A549 (cell line): Measurements from ENCODE around the gene CEP164. TPM values are rescaled to one million over a fixed set of nuclear protein-coding genes. Genes with fewer than 3 reads are reported as not detected.

Experiments used
- ATAC-seq, 2 experiments: fragments of 200-7000 bp in 1 of 2; fragments of >200 bp in 1 of 2; cut with Nextera tagmentation in 1 of 2; cut with Tn5 transposase in 1 of 2; 3 replicates each; pipeline versions ENCODE4 v1.8.0 to v1.9.1; 2018 to 2020; ENCODE audit warnings: mild to moderate bottlenecking in 1 of 2, moderate library complexity in 1 of 2
- CTCF ChIA-PET: fragments of 300-600 bp; sonication (Branson Sonifier 250); formaldehyde crosslinking; extraction: SDS; loops from one replicate; lab custom pipeline; 2021; ENCODE audit warnings: antibody characterized with exemption, inconsistent platforms; lab: Yijun Ruan, JAX
- POLR2A ChIA-PET: fragments of 350-600 bp; formaldehyde crosslinking; extraction: SDS; loops from one replicate; lab custom pipeline; 2021; ENCODE audit warnings: antibody characterized with exemption, inconsistent platforms; lab: Yijun Ruan, JAX
- DNase-seq, 2 experiments: peaks; one replicate each; pipeline versions ENCODE4 v3.0.0 to v3.0.0-alpha.2; 2011 to 2016; ENCODE audit warnings: low read depth in 1 of 2, low spot score in 1 of 2
- FAIRE-seq: peaks from 2 replicates; lab custom pipeline; 2011; peaks lifted over from hg19 to GRCh38; lab: Jason Lieb, UNC
- H3K27ac ChIP-seq, 2 experiments: fragments of >200 bp; sonication (Bioruptor Twin); formaldehyde crosslinking; 3 replicates each; pipeline ENCODE4 v1.5.1; 2016 to 2017
- H3K4me1 ChIP-seq: fragments of >200 bp; sonication (Bioruptor Twin); formaldehyde crosslinking; 3 replicates; pipeline ENCODE4 v1.6.1; 2016
- H3K4me2 ChIP-seq: fragments of >200 bp; sonication (Bioruptor Twin); formaldehyde crosslinking; 3 replicates; pipeline ENCODE4 v1.6.1; 2016
- H3K4me3 ChIP-seq: fragments of >200 bp; sonication (Bioruptor Twin); formaldehyde crosslinking; 3 replicates; pipeline ENCODE4 v1.5.1; 2016
- H3K9me3 ChIP-seq: fragments of >200 bp; sonication (Bioruptor Twin); formaldehyde crosslinking; 3 replicates; pipeline ENCODE4 v1.6.1; 2016
- ATOH8 ChIP-seq: fragments of 250-450 bp; sonication (Bioruptor Pico); IDR thresholded peaks from 2 replicates; pipeline ENCODE4 v1.5.0; 2020; ENCODE audit warnings: low read depth, mild to moderate bottlenecking, moderate library complexity
- BCL3 ChIP-seq: fragments of >200 bp; sonication (Bioruptor Twin); formaldehyde crosslinking; IDR thresholded peaks from 3 replicates; pipeline ENCODE4 v1.6.1; 2016
- E2F6 ChIP-seq: IDR thresholded peaks from 2 replicates; pipeline ENCODE4 v1.6.1; 2012; ENCODE audit warnings: low read depth, borderline replicate concordance
- EHMT2 ChIP-seq: fragments of 200-600 bp; sonication (generic); IDR thresholded peaks from 2 replicates; pipeline ENCODE4 v1.6.1; 2016; ENCODE audit warnings: antibody characterized with exemption, low read depth, mild to moderate bottlenecking, moderate library complexity
- ELK1 ChIP-seq: fragments of 150-350 bp; IDR thresholded peaks from 2 replicates; pipeline ENCODE4 v1.6.1; 2014; ENCODE audit warnings: low read depth, mild to moderate bottlenecking, low read length
- EP300 ChIP-seq, 2 experiments: fragments of >200 bp; sonication (Bioruptor Twin); formaldehyde crosslinking; IDR thresholded peaks; 2 replicates in 1 of 2; 3 replicates in 1 of 2; pipeline ENCODE4 v1.6.1; 2016 to 2017
- FOSL2 ChIP-seq, 2 experiments: fragments of 450-650 bp in 1 of 2; fragments of >200 bp in 1 of 2; sonication (Bioruptor Twin) in 1 of 2; formaldehyde crosslinking; IDR thresholded peaks; 2 replicates each; pipeline versions ENCODE4 v1.5.0 to v1.6.1; 2016 to 2020; ENCODE audit warnings: mild to moderate bottlenecking in 1 of 2, moderate library complexity in 1 of 2
- FOXS1 ChIP-seq: fragments of 250-450 bp; sonication (Bioruptor Pico); IDR thresholded peaks from 2 replicates; pipeline ENCODE4 v1.5.0; 2020; ENCODE audit warnings: mild to moderate bottlenecking, moderate library complexity
- GATA3 ChIP-seq: IDR thresholded peaks from 2 replicates; pipeline ENCODE4 v1.6.1; 2012; ENCODE audit warnings: borderline replicate concordance
- HDAC2 ChIP-seq: fragments of 200-600 bp; sonication (generic); IDR thresholded peaks from 2 replicates; pipeline ENCODE4 v1.6.1; 2016
- HES2 ChIP-seq: fragments of >200 bp; sonication (Bioruptor Twin); formaldehyde crosslinking; IDR thresholded peaks from 2 replicates; pipeline ENCODE4 v1.6.1; 2016
- HMGXB4 ChIP-seq: fragments of 250-450 bp; sonication (Bioruptor Pico); IDR thresholded peaks from 2 replicates; pipeline ENCODE4 v1.5.0; 2021; ENCODE audit warnings: mild to moderate bottlenecking, moderate library complexity, borderline replicate concordance
- HOXA7 ChIP-seq: fragments of 250-450 bp; sonication (Bioruptor Pico); IDR thresholded peaks from 2 replicates; pipeline ENCODE4 v1.5.0; 2020; ENCODE audit warnings: mild to moderate bottlenecking, moderate library complexity
- HOXB5 ChIP-seq: fragments of 250-450 bp; sonication (Bioruptor Pico); IDR thresholded peaks from 2 replicates; pipeline ENCODE4 v1.5.0; 2020; ENCODE audit warnings: mild to moderate bottlenecking, moderate library complexity
- JUN ChIP-seq, 2 experiments: fragments of >200 bp; sonication (Bioruptor Twin); formaldehyde crosslinking; IDR thresholded peaks; 2 replicates in 1 of 2; 3 replicates in 1 of 2; pipeline ENCODE4 v1.6.1; 2016 to 2017
- KDM1A ChIP-seq: fragments of 200-600 bp; sonication (generic); IDR thresholded peaks from 2 replicates; pipeline ENCODE4 v1.6.1; 2016; ENCODE audit warnings: low read depth, mild to moderate bottlenecking
- MYC ChIP-seq: IDR thresholded peaks from 2 replicates; pipeline ENCODE4 v1.6.1; 2012; ENCODE audit warnings: mild to moderate bottlenecking, inconsistent platforms, low read length, improper control_type of control experiment, borderline replicate concordance
- PHF8 ChIP-seq: fragments of 200-600 bp; sonication (generic); IDR thresholded peaks from 2 replicates; pipeline ENCODE4 v1.6.1; 2016; ENCODE audit warnings: low read depth, mild to moderate bottlenecking, antibody characterized with exemption, moderate library complexity, borderline replicate concordance
- POLR2AphosphoS2 ChIP-seq: conservative IDR thresholded peaks from 2 replicates; pipeline ENCODE4 v1.6.1; 2012; ENCODE audit warnings: low read length, improper control_type of control experiment, inconsistent platforms
- RAD21 ChIP-seq, 2 experiments: fragments of >200 bp in 1 of 2; sonication (Bioruptor Twin) in 1 of 2; formaldehyde crosslinking in 1 of 2; IDR thresholded peaks in 1 of 2; conservative IDR thresholded peaks in 1 of 2; 2 replicates in 1 of 2; 3 replicates in 1 of 2; pipeline ENCODE4 v1.6.1; 2012 to 2018; ENCODE audit warnings: inconsistent platforms in 1 of 2
- RARB ChIP-seq: fragments of 250-450 bp; sonication (Bioruptor Pico); IDR thresholded peaks from 2 replicates; pipeline ENCODE4 v1.8.0; 2021; ENCODE audit warnings: mild to moderate bottlenecking, moderate library complexity
- RFX5 ChIP-seq: fragments of 450-650 bp; IDR thresholded peaks from 2 replicates; pipeline ENCODE4 v1.7.1; 2014; ENCODE audit warnings: antibody characterized with exemption, mild to moderate bottlenecking, moderate library complexity
- SMC3 ChIP-seq: fragments of >200 bp; sonication (Bioruptor Twin); formaldehyde crosslinking; IDR thresholded peaks from 3 replicates; pipeline ENCODE4 v1.6.1; 2018; ENCODE audit warnings: inconsistent platforms
- ZFP36 ChIP-seq: fragments of 450-650 bp; IDR thresholded peaks from 2 replicates; pipeline ENCODE4 v1.6.1; 2014; ENCODE audit warnings: borderline replicate concordance; ENCODE audit not compliant: partially characterized antibody
- WGBS: methylation state at CpG from one replicate; pipeline ENCODE4 v1.1.6; 2017; ENCODE audit errors: missing lambda C conversion rate; 5-methylcytosine and 5-hydroxymethylcytosine counted together
- polyA plus RNA-seq, 4 experiments: library from polyadenylated mRNA; depleted of rRNA in 3 of 4; stranded (reverse); fragments of >200 nt; fragmentation: RNase III in 1 of 4; extraction: RNeasy Plus Mini Kit Qiagen cat#74134 plus additional on column Dnase treatment in 1 of 4; gene quantifications; 2 replicates in 3 of 4; 3 replicates in 1 of 4; pipeline ENCODE4 v1.2.3, GENCODE V29; 2011 to 2017

Gene CEP164
- polyA plus RNA-seq, 2 of the 4 experiments (the other 2 are of a cell fraction), result 17.4 to 19.6 TPM

GRCh38 chr11:117431436-117431835, 103.8 kb downstream of the CEP164 start:
- no peak overlapping the region for H3K27ac ChIP-seq
- FAIRE-seq, result no peak
- H3K9me3 ChIP-seq, result no peaks in the 10 kb centered on the region
- POLR2A ChIA-PET, result no interaction called here
- no peaks in the 10 kb centered on the region for H3K4me1 ChIP-seq
- TF ChIP-seq FOSL2 (IDR thresholded peaks at IDR 0.05), result no peak
- TF ChIP-seq FOSL2 (CRISPR knock-in tag; IDR thresholded peaks at IDR 0.05), result no peak
- TF ChIP-seq EHMT2, result no peak
- no peak for TF ChIP-seq ZFP36
- TF ChIP-seq HOXA7 (CRISPR knock-in tag), result no peak
- no peak for TF ChIP-seq SMC3
- no peak for TF ChIP-seq ATOH8 (CRISPR knock-in tag)
- TF ChIP-seq RARB (CRISPR knock-in tag), result no peak
- no peak for TF ChIP-seq FOXS1
- TF ChIP-seq HES2, result no peak
- TF ChIP-seq EP300 (IDR thresholded peaks at IDR 0.05), result no peak
- no peak for TF ChIP-seq POLR2AphosphoS2
- no peak for TF ChIP-seq KDM1A
- no peak for TF ChIP-seq HOXB5
- TF ChIP-seq RAD21 (conservative IDR thresholded peaks at IDR 0.05 in 1 of 2, IDR thresholded peaks at IDR 0.05 in 1 of 2), result no peak
- TF ChIP-seq BCL3, result no peak
- TF ChIP-seq PHF8, result no peak
- TF ChIP-seq E2F6, result no peak
- TF ChIP-seq RFX5, result no peak
- no peak for TF ChIP-seq MYC
- TF ChIP-seq HDAC2, result no peak
- H3K4me2 ChIP-seq, result no peak overlapping the region
- no peak for ATAC-seq
- 90% methylated on average over 5 of the region's 7 CpGs for WGBS
- H3K4me3 ChIP-seq, result no peak overlapping the region
- CTCF ChIA-PET, result interaction anchor here (1.3 to 2.8 kb wide), 4 partner anchors 376 to 386 kb away, joined by 4 to 11 read pairs (median 7); no protein-coding TSS in a partner anchor
- no peak for DNase-seq

- Histone ChIP-seq H3K9me3 (no peaks in the 10 kb centered on the region), H3K4me3 (no peak overlapping the region), H3K27ac (no peak overlapping the region), H3K4me2 (no peak overlapping the region), H3K4me1 (no peaks in the 10 kb centered on the region)
- ChIA-PET POLR2A (no interaction called here), CTCF (interaction anchor here (1.7 kb wide), 1 partner anchor 10 kb away, joined by 3 read pairs; no protein-coding TSS in a partner anchor)
- TF ChIP-seq KDM1A (no peak), JUN (IDR thresholded peaks at IDR 0.05) (no peak), RAD21 (conservative IDR thresholded peaks at IDR 0.05 in 1 of 2, IDR thresholded peaks at IDR 0.05 in 1 of 2) (no peak), ELK1 (no peak), GATA3 (no peak), HMGXB4 (CRISPR knock-in tag) (no peak)
- FAIRE-seq (no peak), DNase-seq (no peak), ATAC-seq (no peak)
Observed at GRCh38 chr11:117433717-117434116, 106.1 kb downstream of the CEP164 start.
